Measurements from ENCODE around the gene TRAFD1.

Gene TRAFD1

GRCh38 chr12:112166051-112167015 lies 41.0 kb downstream of the TRAFD1 start:
- no peak for DNase-seq (ENCODE audit: low read depth)
- no peak overlapping the region for H3K4me3 ChIP-seq (ENCODE audit: low read depth, low read length)
- TF ChIP-seq CTCF (conservative IDR thresholded peaks at IDR 0.05; ENCODE audit: low read depth, low read length) = no peak

GRCh38 chr12:112167031-112167461 lies 41.7 kb downstream of the TRAFD1 start:
- TF ChIP-seq CTCF (conservative IDR thresholded peaks at IDR 0.05; ENCODE audit: low read depth, low read length) = no peak
- H3K4me3 ChIP-seq (ENCODE audit: low read depth, low read length) = no peak overlapping the region
- no peak for DNase-seq (ENCODE audit: low read depth)

GRCh38 chr12:112167718-112168525 lies 42.6 kb downstream of the TRAFD1 start:
- TF ChIP-seq CTCF (conservative IDR thresholded peaks at IDR 0.05; ENCODE audit: low read depth, low read length) = no peak
- DNase-seq (ENCODE audit: low read depth) = no peak
- no peak overlapping the region for H3K4me3 ChIP-seq (ENCODE audit: low read depth, low read length)

GRCh38 chr12:112168561-112168971 lies 43.2 kb downstream of the TRAFD1 start:
- TF ChIP-seq CTCF (conservative IDR thresholded peaks at IDR 0.05; ENCODE audit: low read depth, low read length) = no peak
- no peak overlapping the region for H3K4me3 ChIP-seq (ENCODE audit: low read depth, low read length)
- no peak for DNase-seq (ENCODE audit: low read depth)

- TF ChIP-seq CTCF (conservative IDR thresholded peaks at IDR 0.05; ENCODE audit: low read depth, low read length) = no peak
- no peak for DNase-seq (ENCODE audit: low read depth)
- H3K4me3 ChIP-seq (ENCODE audit: low read depth, low read length) = no peak overlapping the region
Observed at GRCh38 chr12:112169161-112169872, 44.0 kb downstream of the TRAFD1 start.

GRCh38 chr12:112169966-112170365 lies 44.6 kb downstream of the TRAFD1 start:
- no peak overlapping the region for H3K4me3 ChIP-seq (ENCODE audit: low read depth, low read length)
- TF ChIP-seq CTCF (conservative IDR thresholded peaks at IDR 0.05; ENCODE audit: low read depth, low read length) = no peak
- no peak for DNase-seq (ENCODE audit: low read depth)
